GM12878 (cell line): ENCODE results near the gene OSBPL7. TPM values are rescaled to one million over a fixed set of nuclear protein-coding genes. Genes with fewer than 3 reads are reported as not detected.

Source experiments
- CHD1 ChIP-seq: IDR thresholded peaks from 2 replicates; pipeline ENCODE4 v1.6.1; 2012; ENCODE audit warnings: low read depth, low read length, improper control_type of control experiment
- CREB1 ChIP-seq: IDR thresholded peaks from 2 replicates; pipeline ENCODE4 v1.6.1; 2012; ENCODE audit warnings: low read depth, mild to moderate bottlenecking, inconsistent platforms
- HDAC6 ChIP-seq: fragments of 200-600 bp; sonication (generic); IDR thresholded peaks from one replicate; pipeline ENCODE4 v1.8.0; 2017; ENCODE audit warnings: antibody characterized with exemption; ENCODE audit not compliant: unreplicated experiment
- IKZF1 ChIP-seq: fragments of 450-650 bp; conservative IDR thresholded peaks from 2 replicates; pipeline ENCODE4 v1.6.1; 2017; ENCODE audit warnings: antibody characterized with exemption, mild to moderate bottlenecking
- KDM1A ChIP-seq: fragments of 200-600 bp; sonication (generic); IDR thresholded peaks from 2 replicates; pipeline ENCODE4 v1.6.1; 2016; ENCODE audit warnings: borderline replicate concordance
- MAX ChIP-seq: IDR thresholded peaks from 2 replicates; pipeline ENCODE4 v1.6.1; 2012; ENCODE audit warnings: low read depth, low read length, improper control_type of control experiment
- NRF1 ChIP-seq: conservative IDR thresholded peaks from 2 replicates; pipeline ENCODE4 v1.6.1; 2011; ENCODE audit warnings: mild to moderate bottlenecking, low read depth, low read length, improper control_type of control experiment
- REST ChIP-seq: IDR thresholded peaks from 2 replicates; pipeline ENCODE4 v1.6.1; 2012; ENCODE audit warnings: mild to moderate bottlenecking, low read depth, low read length
- TCF7 ChIP-seq: IDR thresholded peaks from 2 replicates; pipeline ENCODE4 v1.6.1; 2014; ENCODE audit warnings: antibody characterized with exemption, borderline replicate concordance
- USF1 ChIP-seq: IDR thresholded peaks from 2 replicates; pipeline ENCODE4 v1.6.1; 2011; ENCODE audit warnings: borderline replicate concordance, low read depth, mild to moderate bottlenecking, moderate library complexity, mixed read lengths, low read length; ENCODE audit not compliant: insufficient read depth; ENCODE audit errors: extremely low read length
- ZBTB11 ChIP-seq: fragments of 450-650 bp; formaldehyde crosslinking; IDR thresholded peaks from 2 replicates; pipeline ENCODE4 v1.5.0; 2022; ENCODE audit warnings: mild to moderate bottlenecking, missing genetic modification characterization
- ZNF687 ChIP-seq: fragments of 450-650 bp; IDR thresholded peaks from 2 replicates; pipeline ENCODE4 v1.6.1; 2017; ENCODE audit warnings: mild to moderate bottlenecking, moderate library complexity
- polyA plus RNA-seq, 11 experiments: library from polyadenylated mRNA; depleted of rRNA in 4 of 11; unstranded in 6 of 11; stranded (reverse) in 5 of 11; fragments of >200 nt; fragmentation: Nextera tagmentation in 4 of 11; fragmentation: Illumina TruSeq in 1 of 11; extraction: Ambion mirVana in 4 of 11; extraction: Trizol in 1 of 11; gene quantifications; 1 replicate in 1 of 11; 2 replicates in 10 of 11; pipeline versions ENCODE4 v1.2.1 to v1.2.3, GENCODE V29; 2011 to 2016; ENCODE audit warnings: inconsistent platforms in 2 of 11, missing spikeins in 2 of 11, low read depth in 1 of 11
- total RNA-seq, 4 experiments: library from RNA; depleted of rRNA in 3 of 4; stranded (reverse); fragments of >200 nt in 3 of 4; fragmentation: Illumina TruSeq in 1 of 4; extraction: Trizol in 1 of 4; gene quantifications; 2 replicates each; pipeline versions ENCODE4 v1.2.1 to v1.2.3, GENCODE V29; 2013 to 2021
- TF ChIP-seq, protein P1 (sequence below), 3 experiments: IDR thresholded peaks in 2 of 3; conservative IDR thresholded peaks in 1 of 3; 2 replicates each; pipeline ENCODE4 v1.5.1; 2011; ENCODE audit warnings: low read depth in 3 of 3, low read length in 3 of 3, mild to moderate bottlenecking in 3 of 3, control low read depth in 2 of 3, moderate library complexity in 2 of 3, inconsistent platforms in 1 of 3, mixed read lengths in 1 of 3; ENCODE audit not compliant: control insufficient read depth in 2 of 3, insufficient read depth in 1 of 3; ENCODE audit errors: extremely low read depth in 1 of 3

The OSBPL7 gene
- total and polyA plus RNA-seq, 10 of the 15 experiments (the other 5 are each of a cell fraction or from before 2014, with no cell fraction given): 0.50 to 16.1 (median 6.7) TPM

DNA sequence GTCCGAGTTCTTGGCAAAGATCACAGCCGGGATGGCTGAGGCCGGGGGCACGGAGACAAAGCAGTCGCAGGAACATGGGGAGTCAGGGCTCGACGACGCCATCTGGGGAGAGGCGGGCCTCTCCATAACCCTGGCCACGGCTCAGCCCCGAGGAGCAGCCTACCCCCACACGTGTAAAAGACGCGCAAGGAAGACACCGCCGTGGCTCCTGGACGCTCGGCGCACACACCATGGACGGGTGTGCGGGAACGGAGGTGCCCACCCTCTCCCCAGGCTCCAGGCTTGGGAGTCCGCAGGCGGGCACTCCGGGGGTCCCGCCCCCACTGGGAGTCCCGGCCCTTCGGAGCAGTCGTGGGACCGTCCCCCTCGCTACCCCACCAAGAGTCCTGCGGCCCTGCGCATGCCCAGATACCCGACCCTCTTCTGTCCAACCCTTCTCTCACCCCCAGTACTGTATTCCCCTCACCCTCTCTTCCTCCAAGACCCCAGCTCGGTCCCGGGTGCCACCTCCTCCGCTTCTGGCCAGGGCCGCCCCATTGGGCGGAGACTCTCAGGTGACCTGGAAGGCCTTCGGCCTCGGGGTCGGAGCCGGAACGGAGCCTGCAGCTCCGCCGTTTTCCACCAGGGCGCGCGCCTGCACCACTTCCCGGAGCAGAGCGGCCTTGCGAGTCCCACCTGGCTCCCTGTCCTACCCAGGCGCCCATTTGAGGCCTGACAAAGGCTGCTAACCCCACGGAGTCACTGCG lies 19.3 kb upstream of the OSBPL7 start, which contains the start of gene SCRN2 (continued):
- TF ChIP-seq ZNF687 (peak; percentile 91), ZBTB11 (CRISPR knock-in tag) (no peak), CHD1 (0 out of 2 replicates have a peak, but pooled peaks have one; percentile 42), IKZF1 (peak; percentile 51), NRF1 (no peak), TCF7 (no peak), MAX (no peak; the same call in 1 of the 2 replicates), CREB1 (0 out of 2 replicates have a peak, but pooled peaks have one; percentile 26), KDM1A (no peak), HDAC6 (no peak), REST (no peak), USF1 (peak; percentile 68)
- TF ChIP-seq, protein P1, sequence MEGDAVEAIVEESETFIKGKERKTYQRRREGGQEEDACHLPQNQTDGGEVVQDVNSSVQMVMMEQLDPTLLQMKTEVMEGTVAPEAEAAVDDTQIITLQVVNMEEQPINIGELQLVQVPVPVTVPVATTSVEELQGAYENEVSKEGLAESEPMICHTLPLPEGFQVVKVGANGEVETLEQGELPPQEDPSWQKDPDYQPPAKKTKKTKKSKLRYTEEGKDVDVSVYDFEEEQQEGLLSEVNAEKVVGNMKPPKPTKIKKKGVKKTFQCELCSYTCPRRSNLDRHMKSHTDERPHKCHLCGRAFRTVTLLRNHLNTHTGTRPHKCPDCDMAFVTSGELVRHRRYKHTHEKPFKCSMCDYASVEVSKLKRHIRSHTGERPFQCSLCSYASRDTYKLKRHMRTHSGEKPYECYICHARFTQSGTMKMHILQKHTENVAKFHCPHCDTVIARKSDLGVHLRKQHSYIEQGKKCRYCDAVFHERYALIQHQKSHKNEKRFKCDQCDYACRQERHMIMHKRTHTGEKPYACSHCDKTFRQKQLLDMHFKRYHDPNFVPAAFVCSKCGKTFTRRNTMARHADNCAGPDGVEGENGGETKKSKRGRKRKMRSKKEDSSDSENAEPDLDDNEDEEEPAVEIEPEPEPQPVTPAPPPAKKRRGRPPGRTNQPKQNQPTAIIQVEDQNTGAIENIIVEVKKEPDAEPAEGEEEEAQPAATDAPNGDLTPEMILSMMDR (IDR thresholded peaks at IDR 0.05 in 2 of 3, conservative IDR thresholded peaks at IDR 0.05 in 1 of 3; ENCODE audit: control insufficient read depth in 2 of 3, extremely low read depth in 1 of 3, insufficient read depth in 1 of 3, low read depth in 3 of 3, low read length in 3 of 3): peak; percentile 93 to 98 (median 97)
